HG03045 (cell line): ENCODE data around the gene SGIP1.
"Not testable (repeated sequence)": the region's sequence is repeated elsewhere in the genome, so short reads cannot be mapped to it uniquely, and the experiment has no call there.

ENCODE experiments used
- ATAC-seq: cut with Tn5 transposase; IDR thresholded peaks from one replicate; pipeline ENCODE4 v1.9.1; 2021; ENCODE audit warnings: mild to moderate bottlenecking, moderate library complexity; ENCODE audit not compliant: unreplicated experiment

The SGIP1 gene

DNA sequence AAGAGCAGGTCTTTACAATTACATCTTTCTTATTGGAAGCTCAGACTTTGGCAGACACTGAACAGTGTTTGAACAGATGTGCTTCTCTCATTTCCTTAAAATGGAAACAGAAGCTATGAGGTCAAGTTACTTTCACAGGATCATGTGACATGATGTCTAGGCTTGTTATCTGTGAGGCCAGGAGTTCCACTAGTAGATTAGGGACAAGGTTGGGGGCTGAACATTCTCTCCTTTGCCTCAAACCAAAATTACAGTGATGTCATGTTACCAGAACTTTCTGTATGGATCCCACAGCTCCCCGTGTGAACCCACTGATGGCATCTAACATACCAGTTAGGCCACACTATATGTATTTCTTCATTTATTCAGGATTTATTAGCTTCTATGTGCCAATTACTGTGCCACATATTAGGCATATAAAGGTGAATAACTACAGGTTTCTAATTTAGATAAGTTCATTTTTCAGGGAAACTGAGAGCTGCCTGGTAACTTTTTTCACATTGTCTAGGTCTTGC is 224.3 kb downstream of the SGIP1 start:
- ATAC-seq, result peak; percentile 100

DNA sequence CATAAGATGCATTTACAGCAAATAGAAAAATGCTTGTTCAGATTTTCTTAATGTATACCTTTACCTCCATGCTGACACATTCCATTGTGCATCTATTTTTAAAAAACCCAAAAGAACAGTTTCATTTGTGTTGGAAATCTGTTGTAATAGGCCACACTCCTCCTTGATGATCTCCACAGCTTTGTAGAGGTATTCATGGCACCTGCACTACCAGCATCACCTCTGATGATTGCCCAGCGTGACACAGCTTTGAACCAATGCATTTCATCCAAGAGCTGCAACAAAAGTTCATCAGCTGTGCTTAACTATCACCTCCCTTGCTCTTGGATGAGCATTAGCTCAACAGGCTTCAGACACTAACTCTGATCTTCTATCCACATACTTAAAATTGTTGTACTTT is 226.6 kb downstream of the SGIP1 start:
- ATAC-seq, result no peak

DNA sequence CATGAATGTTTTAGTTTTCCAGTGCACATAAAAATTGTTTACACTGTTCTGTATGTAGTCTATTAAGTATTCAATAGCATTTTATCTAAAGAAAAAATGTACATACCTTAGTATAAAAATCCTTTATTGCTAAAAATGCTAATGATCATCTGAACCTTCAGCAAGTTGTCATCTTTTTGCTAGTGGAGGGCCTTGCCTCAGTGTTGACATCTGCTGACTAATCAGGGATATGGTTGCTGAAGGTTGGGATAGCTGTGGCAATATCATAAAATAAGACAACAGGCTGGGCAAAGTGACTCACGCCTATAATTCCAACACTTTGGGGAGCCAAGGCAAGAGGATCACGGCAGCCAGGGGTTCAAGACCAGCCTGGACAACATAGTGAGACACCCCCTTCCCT is 227.3 kb downstream of the SGIP1 start:
- ATAC-seq, result no peak

DNA sequence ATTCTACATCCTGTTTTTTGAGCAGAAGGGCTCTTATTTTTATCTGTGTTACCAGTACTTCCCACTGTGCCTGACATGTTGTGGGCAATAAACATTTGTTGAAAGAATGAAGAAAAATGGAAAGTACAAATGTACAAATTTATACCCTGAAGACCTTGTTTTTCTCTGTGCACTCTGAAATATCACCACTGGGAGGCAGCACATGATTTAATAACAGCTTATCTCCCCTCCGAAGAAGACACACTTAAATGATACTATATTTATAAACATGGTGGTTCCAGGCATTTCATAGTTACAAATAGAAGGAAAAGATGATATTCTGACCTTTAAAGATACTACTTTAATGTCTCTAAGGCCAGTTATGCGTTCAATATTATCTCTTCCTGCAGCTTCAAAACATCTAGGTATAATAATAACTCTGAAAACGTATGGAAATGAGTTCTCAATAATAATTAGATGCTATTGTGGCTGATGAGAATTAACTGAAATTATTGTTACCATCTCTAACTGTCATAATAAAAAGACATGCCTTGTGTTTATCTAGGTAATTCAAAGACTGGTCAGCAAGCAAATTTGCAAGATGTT is 231.1 kb downstream of the SGIP1 start:
- ATAC-seq, result no peak

DNA sequence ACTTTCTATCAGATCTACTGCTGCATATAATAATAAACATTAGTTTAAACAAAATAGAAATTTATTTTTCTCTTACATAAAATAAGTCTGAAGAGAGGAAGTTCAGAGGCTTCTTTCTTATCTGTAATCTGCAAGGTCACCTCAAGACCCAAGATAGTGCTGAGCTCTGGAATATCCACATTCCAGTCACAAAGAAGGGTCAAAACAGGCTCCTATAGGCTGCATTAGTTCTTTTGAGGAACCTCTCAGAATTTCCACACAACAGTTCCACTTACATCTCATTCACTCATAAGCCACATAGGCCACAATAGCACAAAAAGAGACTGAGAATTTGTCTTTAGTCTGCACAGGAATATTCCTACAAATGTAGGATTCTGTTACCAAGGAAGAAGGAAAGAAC is 233.7 kb downstream of the SGIP1 start:
- ATAC-seq, result no peak

DNA sequence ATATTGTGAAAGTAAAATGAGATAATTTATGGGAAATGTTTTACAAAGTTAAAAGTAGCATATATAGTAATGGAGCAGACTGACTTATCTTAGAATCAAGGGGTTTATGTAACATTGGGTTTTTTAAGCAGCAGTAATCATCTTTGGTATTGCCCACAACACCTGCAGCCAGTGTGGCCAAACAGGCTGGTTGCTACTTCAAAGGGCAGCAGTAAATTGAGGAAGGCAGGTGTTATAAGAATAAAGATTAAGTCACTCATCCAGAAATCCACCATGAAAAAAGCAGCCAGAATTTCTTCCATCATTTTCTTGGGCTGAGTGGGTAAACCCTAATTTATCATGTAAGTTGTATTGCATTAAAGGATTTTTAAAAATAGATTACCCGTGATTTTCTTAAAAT is 235.0 kb downstream of the SGIP1 start:
- ATAC-seq, result no peak

DNA sequence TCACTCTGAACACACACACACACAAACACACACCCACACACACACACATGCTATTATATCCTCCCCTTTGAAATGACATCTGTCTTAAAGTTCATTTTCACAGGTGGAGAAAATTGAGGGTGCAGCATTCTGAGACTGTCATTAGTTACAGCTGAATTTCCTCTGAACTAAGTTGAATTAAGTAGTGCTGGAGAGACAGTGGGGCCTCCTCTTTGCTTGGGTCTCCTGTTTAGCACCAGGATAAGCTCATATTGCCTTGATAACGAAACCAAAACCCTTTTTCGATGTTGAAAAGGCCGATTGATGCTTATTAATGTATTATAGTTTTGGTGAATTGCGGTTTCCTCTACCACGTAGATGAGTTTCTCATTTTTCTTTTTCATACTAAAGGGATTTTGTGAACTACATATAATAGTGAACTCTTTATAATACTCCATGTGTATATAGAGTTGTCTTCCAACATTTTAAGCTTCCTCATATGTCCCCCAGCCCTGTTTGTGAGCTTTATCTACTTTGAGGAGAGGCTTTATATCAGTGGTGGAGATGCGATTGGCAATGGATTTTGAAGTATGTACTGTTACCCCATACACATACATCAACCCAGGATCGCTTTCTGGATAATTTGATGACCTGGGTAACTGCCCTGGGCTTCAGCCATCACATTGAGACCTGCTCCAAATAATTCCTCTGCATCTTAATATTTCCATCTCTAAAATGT is 235.7 kb downstream of the SGIP1 start:
- no peak for ATAC-seq

DNA sequence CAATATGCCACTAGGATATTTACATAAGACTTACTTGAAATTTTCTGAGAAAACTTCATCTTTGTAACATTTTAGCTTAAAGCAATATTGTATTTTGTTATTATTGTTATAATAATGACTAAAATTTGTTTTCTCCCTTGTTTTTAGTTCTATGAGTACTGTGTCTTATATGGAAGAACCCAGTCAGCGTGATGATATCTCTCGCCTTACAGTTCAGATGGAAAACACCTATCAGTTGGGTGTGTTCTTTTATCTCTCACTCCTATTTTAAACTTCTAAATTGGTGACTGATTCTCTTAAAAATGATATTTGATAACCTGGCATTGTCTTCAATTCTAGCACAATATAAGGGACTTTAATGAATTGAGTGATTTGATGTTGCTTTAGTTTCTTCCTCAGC is 236.3 kb downstream of the SGIP1 start:
- ATAC-seq, result no peak

DNA sequence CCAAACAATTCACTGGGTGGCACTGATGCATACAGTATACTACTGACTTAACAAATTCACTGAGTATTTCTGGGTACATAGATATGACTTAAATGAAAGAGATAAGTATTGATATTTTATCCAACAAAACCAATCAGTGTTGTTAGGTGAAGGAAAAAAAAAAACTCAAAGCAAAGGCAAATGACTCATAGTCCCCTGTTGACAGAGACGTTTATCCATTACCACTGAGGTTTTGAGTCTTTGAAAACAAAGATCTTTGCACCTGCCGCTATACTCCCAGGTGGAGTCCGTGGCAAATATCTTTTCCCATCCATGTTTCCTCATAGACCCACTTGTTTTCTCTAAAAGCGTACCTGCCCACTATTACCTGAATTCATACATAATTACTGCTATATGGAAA is 236.7 kb downstream of the SGIP1 start:
- ATAC-seq, result no peak

DNA sequence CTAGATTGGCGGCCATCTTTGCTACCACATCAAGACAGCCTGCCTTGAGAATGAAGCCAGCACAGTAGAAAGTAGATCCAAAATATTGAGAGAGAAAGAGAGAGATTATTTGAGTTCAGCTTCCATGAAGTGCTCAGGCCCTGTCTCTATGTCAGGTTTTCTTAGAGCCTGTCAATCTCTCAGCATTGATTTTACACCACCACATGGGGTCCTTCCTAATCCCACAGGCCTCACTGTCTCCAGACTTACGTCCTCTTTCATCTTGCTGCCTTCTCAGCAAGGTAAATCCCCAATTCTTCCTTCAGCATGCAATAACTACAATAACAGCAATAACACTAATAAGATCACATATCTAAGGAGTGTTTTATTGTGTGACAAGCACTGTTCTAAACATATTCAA is 239.3 kb downstream of the SGIP1 start:
- ATAC-seq, result no peak

DNA sequence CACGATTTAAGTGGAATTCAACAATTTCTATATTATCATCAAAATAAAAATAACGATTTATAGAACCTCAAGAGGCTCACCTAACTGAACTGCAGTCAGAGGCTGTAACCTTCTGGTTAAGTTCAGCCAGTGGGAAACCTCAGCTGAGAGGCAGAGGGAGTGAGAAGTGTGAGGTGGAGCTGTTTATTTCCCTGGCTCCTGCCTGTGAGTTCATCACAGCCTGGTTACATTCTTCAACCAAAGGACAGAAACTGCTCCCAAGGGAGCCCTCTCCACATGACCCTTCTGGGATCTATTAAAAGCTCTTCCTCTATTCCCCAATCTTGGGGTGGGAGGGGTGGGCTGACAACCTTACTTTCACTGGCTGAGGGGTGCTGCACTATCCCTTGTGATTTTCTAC is 240.5 kb downstream of the SGIP1 start:
- ATAC-seq, result no peak

DNA sequence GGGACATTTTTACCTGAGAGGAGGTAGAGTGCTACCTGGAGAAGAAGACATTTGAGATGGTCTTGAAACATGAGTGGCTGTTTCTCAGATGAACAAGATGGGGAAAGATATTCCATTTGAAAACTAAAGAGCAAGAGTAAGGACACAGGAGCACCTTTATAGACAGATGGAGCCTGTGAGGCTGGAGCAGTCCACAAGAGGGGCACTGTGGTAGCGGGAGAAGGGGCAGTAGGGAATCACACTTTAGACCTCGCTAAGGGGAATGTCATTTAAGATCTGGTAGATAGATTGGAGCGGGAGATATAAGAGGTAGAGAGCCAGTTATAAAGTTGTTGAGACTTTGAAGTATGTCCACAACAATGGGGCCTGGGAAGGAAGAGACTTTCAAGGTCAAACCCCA is 241.7 kb downstream of the SGIP1 start:
- ATAC-seq, result no peak

DNA sequence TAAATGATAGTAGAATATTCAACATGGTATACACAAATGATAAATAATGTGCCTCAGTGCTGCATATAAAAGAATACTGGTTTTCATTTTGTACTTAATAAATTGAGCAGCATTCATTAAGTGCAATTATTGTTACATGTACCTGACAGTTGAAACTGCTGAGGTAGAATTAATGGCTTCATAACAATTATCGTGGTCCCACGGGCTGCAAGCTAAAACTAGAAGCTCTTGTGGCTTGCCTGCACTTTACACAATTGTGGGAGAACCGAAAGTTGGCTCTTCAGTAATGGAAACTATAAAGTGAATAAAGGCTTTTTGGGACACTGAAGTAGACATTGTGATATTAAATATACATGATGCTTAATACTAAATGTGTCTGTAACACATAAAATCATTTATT is 243.9 kb downstream of the SGIP1 start:
- ATAC-seq, result no peak

DNA sequence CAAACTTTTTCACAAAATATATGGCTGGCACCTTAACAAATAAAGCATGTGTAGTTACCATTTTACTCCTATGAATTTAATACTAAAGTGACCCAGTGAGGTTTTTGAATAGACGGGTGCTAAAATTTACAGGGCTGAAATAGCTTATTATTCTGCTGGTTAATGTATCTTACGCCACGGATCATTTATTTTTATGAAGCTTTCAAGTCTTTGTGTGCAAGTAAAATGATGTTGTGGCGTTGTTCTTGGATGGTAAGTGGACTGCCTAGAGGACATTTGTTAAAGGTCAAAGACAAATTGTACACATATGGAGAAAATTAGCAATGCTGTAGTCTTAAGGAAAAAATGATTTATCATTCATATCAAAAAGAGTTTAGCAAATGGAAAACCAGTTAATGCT is 244.3 kb downstream of the SGIP1 start:
- no peak for ATAC-seq

DNA sequence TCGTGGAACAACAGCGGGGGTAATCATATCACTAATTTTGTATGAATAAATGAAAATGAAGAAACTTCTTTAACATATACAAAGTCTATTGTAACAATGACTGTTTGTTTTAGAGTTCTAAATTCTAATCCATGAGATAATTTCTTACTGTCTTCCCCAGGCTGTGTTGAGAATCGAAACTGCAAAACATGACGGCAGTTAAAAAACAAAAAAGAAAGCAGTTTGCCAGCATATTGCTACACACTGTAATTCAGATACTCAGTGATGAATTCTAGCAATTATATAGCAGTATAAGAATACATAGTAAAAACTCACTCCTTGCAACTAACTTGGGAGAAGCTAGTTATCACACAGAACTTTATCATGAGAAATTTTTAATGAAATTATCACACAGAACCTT is 245.0 kb downstream of the SGIP1 start:
- no peak for ATAC-seq

DNA sequence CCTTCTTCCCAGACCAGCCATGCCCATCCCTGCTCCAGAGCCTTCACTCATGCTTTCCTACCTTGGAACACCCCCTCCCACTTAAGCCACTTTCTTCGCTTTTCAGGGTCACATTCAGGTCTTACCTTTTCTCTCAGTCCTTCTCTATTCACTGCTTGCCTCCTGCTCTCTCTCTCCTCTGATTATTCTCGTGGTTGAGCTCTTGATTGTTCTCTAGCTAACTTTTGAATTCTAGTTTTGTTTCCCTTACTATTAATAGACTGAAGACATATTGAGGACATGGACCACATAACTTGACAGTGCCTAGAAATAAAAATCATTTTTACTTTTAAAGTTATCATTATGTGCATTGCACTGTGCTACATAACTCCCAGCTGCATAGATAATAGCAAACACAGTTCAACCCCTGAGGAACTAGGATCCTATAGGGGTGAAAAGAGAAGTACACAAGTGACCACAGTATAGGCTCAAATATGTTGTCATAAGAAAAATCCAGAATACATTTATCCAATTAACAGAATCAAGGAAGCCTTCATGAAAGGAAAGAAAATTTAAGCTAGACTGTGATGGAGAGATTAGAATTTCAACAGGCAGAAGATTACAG is 245.6 kb downstream of the SGIP1 start:
- ATAC-seq, result no peak

DNA sequence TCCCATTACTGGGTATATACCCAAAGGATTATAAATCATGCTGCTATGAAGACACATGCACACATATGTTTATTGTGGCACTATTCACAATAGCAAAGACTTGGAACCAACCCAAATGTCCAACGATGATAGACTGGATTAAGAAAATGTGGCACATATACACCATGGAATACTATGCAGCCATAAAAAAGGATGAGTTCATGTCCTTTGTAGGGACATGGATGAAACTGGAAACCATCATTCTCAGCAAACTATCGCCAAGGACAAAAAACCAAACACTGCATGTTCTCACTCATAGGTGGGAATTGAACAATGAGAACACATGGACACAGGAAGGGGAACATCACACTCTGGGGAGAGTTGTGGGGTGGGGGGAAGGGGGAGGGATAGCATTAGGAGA is 251.8 kb downstream of the SGIP1 start:
- ATAC-seq, result not testable (repeated sequence)

DNA sequence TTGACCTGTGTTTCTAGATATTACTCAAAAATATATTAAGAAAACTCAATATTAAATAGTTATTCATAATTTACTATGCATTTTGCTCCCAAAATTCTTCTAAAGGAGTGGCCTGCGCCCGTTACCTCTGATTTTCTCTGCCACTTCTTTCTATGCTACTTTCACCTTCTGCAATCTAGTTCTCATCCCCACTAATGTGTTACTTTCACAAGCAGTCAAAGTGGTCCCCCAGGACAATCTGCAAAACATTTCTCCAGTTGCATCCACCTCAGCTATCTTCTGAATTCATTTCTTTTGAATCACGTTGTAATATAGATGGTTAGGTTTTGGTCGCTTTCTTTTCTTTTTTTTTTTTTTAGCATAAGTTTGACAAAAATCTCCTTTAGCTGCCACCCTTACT is 253.7 kb downstream of the SGIP1 start:
- ATAC-seq, result no peak

DNA sequence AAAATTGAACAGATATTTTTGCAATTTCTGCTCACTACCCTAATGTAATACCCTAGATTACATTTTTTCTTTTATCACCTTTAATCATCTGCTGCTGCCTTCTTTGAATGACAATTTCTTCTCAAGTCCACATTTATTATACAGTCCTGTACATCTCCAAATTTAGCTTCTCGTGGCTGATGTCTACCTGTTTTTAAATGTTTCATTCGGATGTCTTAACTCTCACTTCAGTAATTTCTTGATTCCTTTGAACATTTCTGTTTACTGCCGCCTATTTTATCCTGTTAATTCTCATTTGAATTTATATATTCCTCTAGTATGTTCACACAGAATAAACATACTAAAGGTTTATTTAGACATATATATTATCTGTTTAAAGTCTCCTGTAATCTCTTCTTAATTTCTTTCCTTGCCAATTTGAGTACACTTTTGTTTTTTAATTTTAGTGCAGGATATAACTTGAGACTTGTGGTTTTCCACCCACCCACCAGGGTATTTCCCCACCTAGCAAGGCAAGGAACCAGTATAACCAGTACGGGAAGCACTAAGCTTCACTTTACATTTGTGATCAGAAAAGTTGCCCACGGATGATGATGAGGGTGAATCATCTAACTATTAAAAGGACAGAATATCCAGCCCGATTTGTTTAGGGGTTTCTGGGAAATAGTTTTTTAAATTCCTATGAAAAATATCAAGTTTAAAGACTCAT is 254.4 kb downstream of the SGIP1 start:
- peak; percentile 84 for ATAC-seq

DNA sequence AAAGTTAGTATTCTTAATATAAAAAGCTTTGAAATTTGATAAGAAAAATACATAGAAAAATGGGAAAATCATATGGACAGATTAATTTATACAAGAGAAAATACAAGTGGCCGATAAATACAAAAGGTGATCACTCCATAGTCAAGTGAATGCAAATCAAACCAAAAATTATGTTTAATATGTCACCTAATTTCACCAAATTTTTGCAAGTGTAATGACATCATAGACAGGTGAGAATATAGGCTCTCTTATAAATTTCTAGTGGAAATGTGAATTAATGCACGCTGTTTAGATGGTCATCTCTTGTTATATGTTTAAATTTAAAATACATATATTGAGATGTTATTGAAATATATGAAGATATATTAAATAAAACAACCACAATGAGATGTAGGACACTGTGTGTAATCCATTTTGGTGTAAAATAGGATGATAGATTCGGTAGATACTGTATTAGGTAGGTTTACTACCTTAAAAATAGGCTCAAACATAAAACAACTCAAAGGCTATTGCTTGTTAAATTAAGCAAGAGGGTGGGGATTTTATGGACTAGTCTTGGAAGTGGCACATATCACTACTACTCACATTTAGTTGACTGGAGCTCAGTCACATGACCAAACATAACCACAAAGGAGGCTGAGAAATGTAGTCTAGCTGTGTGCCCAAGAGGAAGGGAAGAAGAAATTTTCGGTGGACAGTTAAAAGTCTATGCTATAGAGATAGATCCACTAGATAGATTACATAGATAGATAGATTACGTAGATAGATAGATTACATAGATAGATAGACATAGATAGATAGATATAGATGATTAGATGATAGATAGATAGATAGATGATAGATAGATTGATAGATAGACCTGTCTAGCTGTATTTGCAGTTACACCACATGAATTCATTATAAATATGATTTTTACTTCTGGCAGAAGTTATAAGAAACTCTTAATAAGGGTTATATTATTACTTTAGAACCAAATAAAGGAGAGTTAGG is 258.0 kb downstream of the SGIP1 start:
- no peak for ATAC-seq

DNA sequence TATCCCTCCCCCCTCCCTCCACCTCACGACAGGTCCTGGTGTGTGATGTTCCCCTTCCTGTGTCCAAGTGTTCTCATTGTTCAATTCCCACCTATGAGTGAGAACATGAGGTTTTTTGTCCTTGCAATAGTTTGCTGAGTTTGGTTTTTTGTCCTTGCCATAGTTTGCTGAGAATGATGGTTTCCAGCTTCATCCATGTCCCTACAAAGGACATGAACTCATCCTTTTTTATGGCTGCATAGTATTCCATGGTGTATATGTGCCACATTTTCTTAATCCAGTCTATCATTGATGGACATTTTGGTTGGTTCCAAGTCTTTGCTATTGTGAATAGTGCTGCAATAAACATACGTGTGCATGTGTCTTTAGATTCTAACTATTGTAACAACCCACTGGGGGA is 261.9 kb downstream of the SGIP1 start:
- not testable (repeated sequence) for ATAC-seq
